Measurements from ENCODE around the gene NPTXR.

DNA sequence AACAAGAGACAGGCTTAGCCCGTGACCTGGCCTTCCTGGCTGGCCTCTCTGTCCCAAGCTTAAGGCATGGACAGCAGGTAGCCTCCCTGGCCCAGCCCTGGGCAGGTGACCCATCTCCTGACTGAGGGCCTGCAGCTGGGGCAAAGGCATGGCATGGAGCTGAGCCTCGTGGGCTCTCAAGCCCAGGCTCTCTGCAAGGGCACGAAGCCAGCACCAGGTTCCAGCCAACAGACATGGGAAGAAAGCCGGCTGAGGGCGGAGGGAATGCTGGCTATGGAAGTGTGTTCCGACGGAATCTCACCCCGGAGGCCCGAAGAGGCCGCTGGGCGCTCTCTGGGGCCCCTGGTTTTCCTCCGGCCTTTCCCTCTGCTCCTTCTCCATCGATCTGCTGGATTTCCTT lies 62.8 kb downstream of the NPTXR start:
- TF ChIP-seq, protein P1, sequence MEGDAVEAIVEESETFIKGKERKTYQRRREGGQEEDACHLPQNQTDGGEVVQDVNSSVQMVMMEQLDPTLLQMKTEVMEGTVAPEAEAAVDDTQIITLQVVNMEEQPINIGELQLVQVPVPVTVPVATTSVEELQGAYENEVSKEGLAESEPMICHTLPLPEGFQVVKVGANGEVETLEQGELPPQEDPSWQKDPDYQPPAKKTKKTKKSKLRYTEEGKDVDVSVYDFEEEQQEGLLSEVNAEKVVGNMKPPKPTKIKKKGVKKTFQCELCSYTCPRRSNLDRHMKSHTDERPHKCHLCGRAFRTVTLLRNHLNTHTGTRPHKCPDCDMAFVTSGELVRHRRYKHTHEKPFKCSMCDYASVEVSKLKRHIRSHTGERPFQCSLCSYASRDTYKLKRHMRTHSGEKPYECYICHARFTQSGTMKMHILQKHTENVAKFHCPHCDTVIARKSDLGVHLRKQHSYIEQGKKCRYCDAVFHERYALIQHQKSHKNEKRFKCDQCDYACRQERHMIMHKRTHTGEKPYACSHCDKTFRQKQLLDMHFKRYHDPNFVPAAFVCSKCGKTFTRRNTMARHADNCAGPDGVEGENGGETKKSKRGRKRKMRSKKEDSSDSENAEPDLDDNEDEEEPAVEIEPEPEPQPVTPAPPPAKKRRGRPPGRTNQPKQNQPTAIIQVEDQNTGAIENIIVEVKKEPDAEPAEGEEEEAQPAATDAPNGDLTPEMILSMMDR (IDR thresholded peaks at IDR 0.05): no peak
- TF ChIP-seq, protein P2, sequence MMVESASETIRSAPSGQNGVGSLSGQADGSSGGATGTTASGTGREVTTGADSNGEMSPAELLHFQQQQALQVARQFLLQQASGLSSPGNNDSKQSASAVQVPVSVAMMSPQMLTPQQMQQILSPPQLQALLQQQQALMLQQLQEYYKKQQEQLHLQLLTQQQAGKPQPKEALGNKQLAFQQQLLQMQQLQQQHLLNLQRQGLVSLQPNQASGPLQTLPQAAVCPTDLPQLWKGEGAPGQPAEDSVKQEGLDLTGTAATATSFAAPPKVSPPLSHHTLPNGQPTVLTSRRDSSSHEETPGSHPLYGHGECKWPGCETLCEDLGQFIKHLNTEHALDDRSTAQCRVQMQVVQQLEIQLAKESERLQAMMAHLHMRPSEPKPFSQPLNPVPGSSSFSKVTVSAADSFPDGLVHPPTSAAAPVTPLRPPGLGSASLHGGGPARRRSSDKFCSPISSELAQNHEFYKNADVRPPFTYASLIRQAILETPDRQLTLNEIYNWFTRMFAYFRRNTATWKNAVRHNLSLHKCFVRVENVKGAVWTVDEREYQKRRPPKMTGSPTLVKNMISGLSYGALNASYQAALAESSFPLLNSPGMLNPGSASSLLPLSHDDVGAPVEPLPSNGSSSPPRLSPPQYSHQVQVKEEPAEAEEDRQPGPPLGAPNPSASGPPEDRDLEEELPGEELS (CRISPR knock-in tag; IDR thresholded peaks at IDR 0.05): no peak
- TF ChIP-seq FOXJ3 (CRISPR knock-in tag; IDR thresholded peaks at IDR 0.05; ENCODE audit: borderline replicate concordance) (no peak), SMAD3 (CRISPR knock-in tag; IDR thresholded peaks at IDR 0.05; ENCODE audit: borderline replicate concordance) (no peak), ZNF423 (CRISPR knock-in tag; IDR thresholded peaks at IDR 0.05) (no peak), TEAD4 (CRISPR knock-in tag; IDR thresholded peaks at IDR 0.05) (no peak), ZNF121 (CRISPR knock-in tag; IDR thresholded peaks at IDR 0.05) (no peak), NR2C2 (CRISPR knock-in tag; IDR thresholded peaks at IDR 0.05) (no peak), SP1 (CRISPR knock-in tag; conservative IDR thresholded peaks at IDR 0.05) (no peak)
- TF ChIP-seq, protein P3, sequence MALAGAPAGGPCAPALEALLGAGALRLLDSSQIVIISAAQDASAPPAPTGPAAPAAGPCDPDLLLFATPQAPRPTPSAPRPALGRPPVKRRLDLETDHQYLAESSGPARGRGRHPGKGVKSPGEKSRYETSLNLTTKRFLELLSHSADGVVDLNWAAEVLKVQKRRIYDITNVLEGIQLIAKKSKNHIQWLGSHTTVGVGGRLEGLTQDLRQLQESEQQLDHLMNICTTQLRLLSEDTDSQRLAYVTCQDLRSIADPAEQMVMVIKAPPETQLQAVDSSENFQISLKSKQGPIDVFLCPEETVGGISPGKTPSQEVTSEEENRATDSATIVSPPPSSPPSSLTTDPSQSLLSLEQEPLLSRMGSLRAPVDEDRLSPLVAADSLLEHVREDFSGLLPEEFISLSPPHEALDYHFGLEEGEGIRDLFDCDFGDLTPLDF (CRISPR knock-in tag; IDR thresholded peaks at IDR 0.05): no peak
- TF ChIP-seq, protein P4, sequence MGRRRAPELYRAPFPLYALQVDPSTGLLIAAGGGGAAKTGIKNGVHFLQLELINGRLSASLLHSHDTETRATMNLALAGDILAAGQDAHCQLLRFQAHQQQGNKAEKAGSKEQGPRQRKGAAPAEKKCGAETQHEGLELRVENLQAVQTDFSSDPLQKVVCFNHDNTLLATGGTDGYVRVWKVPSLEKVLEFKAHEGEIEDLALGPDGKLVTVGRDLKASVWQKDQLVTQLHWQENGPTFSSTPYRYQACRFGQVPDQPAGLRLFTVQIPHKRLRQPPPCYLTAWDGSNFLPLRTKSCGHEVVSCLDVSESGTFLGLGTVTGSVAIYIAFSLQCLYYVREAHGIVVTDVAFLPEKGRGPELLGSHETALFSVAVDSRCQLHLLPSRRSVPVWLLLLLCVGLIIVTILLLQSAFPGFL (CRISPR knock-in tag; IDR thresholded peaks at IDR 0.05; ENCODE audit: borderline replicate concordance): no peak

Measured in WTC11 (cell line).